Osteocyte (in vitro differentiated cells): ENCODE measurements around the gene ZNF331. TPM values are rescaled to one million over a fixed set of nuclear protein-coding genes. Genes with fewer than 3 reads are reported as not detected.

Experiments used
- DNase-seq: peaks from one replicate; pipeline ENCODE4 v3.0.0; 2021; ENCODE audit warnings: mixed read lengths; ENCODE audit not compliant: unreplicated experiment; ENCODE audit errors: extremely low spot score
- H3K27ac Mint-ChIP-seq: one replicate; pipeline ENCODE4 v1.8.0; 2021; ENCODE audit warnings: mild to moderate bottlenecking, mixed read lengths; ENCODE audit not compliant: unreplicated experiment
- H3K27me3 Mint-ChIP-seq: one replicate; pipeline ENCODE4 v1.8.0; 2021; ENCODE audit warnings: mixed read lengths; ENCODE audit not compliant: unreplicated experiment
- H3K36me3 Mint-ChIP-seq: one replicate; pipeline ENCODE4 v1.8.0; 2021; ENCODE audit warnings: mixed read lengths; ENCODE audit not compliant: unreplicated experiment
- H3K4me1 Mint-ChIP-seq: one replicate; pipeline ENCODE4 v1.8.0; 2021; ENCODE audit warnings: mixed read lengths; ENCODE audit not compliant: unreplicated experiment
- H3K4me3 Mint-ChIP-seq: one replicate; pipeline ENCODE4 v1.8.0; 2021; ENCODE audit warnings: mild to moderate bottlenecking, moderate library complexity, mixed read lengths; ENCODE audit not compliant: unreplicated experiment
- H3K9me3 Mint-ChIP-seq: one replicate; pipeline ENCODE4 v1.8.0; 2021; ENCODE audit warnings: mixed read lengths; ENCODE audit not compliant: unreplicated experiment
- CTCF ChIP-seq: fragments of 200-600 bp; sonication (generic); IDR thresholded peaks from 2 replicates; pipeline ENCODE4 v1.5.0; 2021; ENCODE audit warnings: antibody characterized with exemption, mild to moderate bottlenecking, moderate library complexity
- total RNA-seq: library from RNA; stranded (reverse); gene quantifications from 2 replicates; pipeline ENCODE4 v1.2.1, GENCODE V29; 2021

ZNF331 gene
- total RNA-seq, 1 donor from 2014 or later = 7.4 TPM

GRCh38 chr19:53553865-53554791 lies 16.2 kb downstream of the ZNF331 start:
- no peaks in the 10 kb centered on the region for H3K4me1 Mint-ChIP-seq
- no peak overlapping the region for H3K27ac Mint-ChIP-seq
- TF ChIP-seq CTCF = no peak
- peak; percentile 83 for DNase-seq
- peaks cover 12% of the 10 kb centered on the region for H3K36me3 Mint-ChIP-seq
- H3K9me3 Mint-ChIP-seq = no peaks in the 10 kb centered on the region
- H3K4me3 Mint-ChIP-seq = no peak overlapping the region
- no peaks in the 10 kb centered on the region for H3K27me3 Mint-ChIP-seq

- no peaks in the 10 kb centered on the region for H3K9me3 Mint-ChIP-seq
- no peak overlapping the region for H3K27ac Mint-ChIP-seq
- DNase-seq = no peak
- H3K4me1 Mint-ChIP-seq = no peaks in the 10 kb centered on the region
- H3K4me3 Mint-ChIP-seq = no peak overlapping the region
- TF ChIP-seq CTCF = no peak
- no peaks in the 10 kb centered on the region for H3K27me3 Mint-ChIP-seq
- H3K36me3 Mint-ChIP-seq = peaks cover 14% of the 10 kb centered on the region
Measured at GRCh38 chr19:53554804-53555203, 16.9 kb downstream of the ZNF331 start.

GRCh38 chr19:53555352-53555751 lies 17.4 kb downstream of the ZNF331 start:
- Mint-ChIP-seq H3K36me3 (peaks cover 14% of the 10 kb centered on the region), H3K4me1 (no peaks in the 10 kb centered on the region), H3K9me3 (no peaks in the 10 kb centered on the region), H3K27ac (no peak overlapping the region), H3K27me3 (no peaks in the 10 kb centered on the region), H3K4me3 (no peak overlapping the region)
- no peak for TF ChIP-seq CTCF
- peak; percentile 74 for DNase-seq

- Mint-ChIP-seq H3K4me3 (no peak overlapping the region), H3K27ac (no peak overlapping the region), H3K27me3 (no peaks in the 10 kb centered on the region), H3K4me1 (no peaks in the 10 kb centered on the region), H3K36me3 (peaks cover 39% of the 10 kb centered on the region), H3K9me3 (peaks cover 13% of the 10 kb centered on the region)
- DNase-seq = no peak
- TF ChIP-seq CTCF = no peak
Measured at GRCh38 chr19:53571339-53571738, 33.4 kb downstream of the ZNF331 start.

GRCh38 chr19:53576941-53577653 lies 39.2 kb downstream of the ZNF331 start:
- H3K9me3 Mint-ChIP-seq = peaks cover 34% of the 10 kb centered on the region
- H3K27me3 Mint-ChIP-seq = no peaks in the 10 kb centered on the region
- no peaks in the 10 kb centered on the region for H3K4me1 Mint-ChIP-seq
- H3K36me3 Mint-ChIP-seq = peaks cover 47% of the 10 kb centered on the region
- no peak for DNase-seq
- no peak overlapping the region for H3K4me3 Mint-ChIP-seq
- H3K27ac Mint-ChIP-seq = no peak overlapping the region
- no peak for TF ChIP-seq CTCF
